Measurements from ENCODE around the gene CRIP1. TPM values are rescaled to one million over a fixed set of nuclear protein-coding genes. Genes with fewer than 3 reads are reported as not detected.
A peak's percentile ranks its signal among the peaks of the same experiment; 100 is the strongest.

Gene CRIP1
- total and polyA plus RNA-seq, 2 experiments from 2014 or later, result 1.8 to 14.7 TPM

DNA sequence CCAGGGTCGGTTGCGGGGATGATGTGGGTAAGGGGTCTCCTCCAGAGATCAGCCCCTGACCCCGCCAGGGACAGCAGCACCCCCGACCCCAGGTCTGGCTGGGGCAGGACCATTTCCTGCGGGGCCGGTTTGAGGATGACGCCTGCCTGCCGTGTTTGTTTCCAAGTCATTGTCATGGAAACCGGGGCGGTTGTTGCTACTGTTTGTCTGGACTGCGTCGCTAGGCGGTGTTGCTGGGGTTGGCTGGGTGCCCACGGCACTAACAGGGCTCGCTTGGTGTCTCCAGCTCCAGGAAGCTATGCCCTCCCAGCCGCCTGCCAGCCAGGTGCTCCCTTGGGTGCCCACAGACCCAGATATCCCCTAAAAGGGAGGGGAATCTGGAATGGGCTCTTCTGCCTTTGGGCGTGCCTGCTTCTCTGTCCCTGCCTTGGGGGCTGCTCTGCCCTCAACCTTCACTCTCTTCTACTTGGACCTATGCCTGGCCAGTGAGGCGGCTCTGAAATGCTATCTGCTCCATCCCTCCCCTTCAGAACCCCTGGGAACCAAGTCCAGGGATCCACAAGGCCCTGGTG is 4.7 kb upstream of the CRIP1 start:
- no peaks in the 10 kb centered on the region for H3K36me3 ChIP-seq (replicated peaks; ENCODE audit: insufficient read depth, low read depth)
- peak overlapping the region; percentile 98 for H3K27ac ChIP-seq
- no peaks in the 10 kb centered on the region for H4K20me1 ChIP-seq (ENCODE audit: insufficient read depth, poor library complexity, severe bottlenecking)
- peaks cover 26% of the 10 kb centered on the region for H3K4me1 ChIP-seq (ENCODE audit: insufficient read depth)
- peak overlapping the region; percentile 87 for H3K4me2 ChIP-seq
- H3K79me2 ChIP-seq, result no peaks in the 10 kb centered on the region
- 9% methylated on average over 17 of the region's 18 CpGs for WGBS (ENCODE audit: low lambda C conversion rate, missing lambda C conversion rate)
- H3K9me2 ChIP-seq (replicated peaks; ENCODE audit: insufficient read depth), result no peaks in the 10 kb centered on the region
- H3K4me3 ChIP-seq, result no peak overlapping the region
- H3K27me3 ChIP-seq, result peaks cover 46% of the 10 kb centered on the region
- TF ChIP-seq EZH2phosphoT487 (IDR thresholded peaks at IDR 0.05; ENCODE audit: low read depth, severe bottlenecking, unreplicated experiment) (no peak), EZH2 (IDR thresholded peaks at IDR 0.05; ENCODE audit: borderline replicate concordance) (no peak)
- TF ChIP-seq, protein P1, sequence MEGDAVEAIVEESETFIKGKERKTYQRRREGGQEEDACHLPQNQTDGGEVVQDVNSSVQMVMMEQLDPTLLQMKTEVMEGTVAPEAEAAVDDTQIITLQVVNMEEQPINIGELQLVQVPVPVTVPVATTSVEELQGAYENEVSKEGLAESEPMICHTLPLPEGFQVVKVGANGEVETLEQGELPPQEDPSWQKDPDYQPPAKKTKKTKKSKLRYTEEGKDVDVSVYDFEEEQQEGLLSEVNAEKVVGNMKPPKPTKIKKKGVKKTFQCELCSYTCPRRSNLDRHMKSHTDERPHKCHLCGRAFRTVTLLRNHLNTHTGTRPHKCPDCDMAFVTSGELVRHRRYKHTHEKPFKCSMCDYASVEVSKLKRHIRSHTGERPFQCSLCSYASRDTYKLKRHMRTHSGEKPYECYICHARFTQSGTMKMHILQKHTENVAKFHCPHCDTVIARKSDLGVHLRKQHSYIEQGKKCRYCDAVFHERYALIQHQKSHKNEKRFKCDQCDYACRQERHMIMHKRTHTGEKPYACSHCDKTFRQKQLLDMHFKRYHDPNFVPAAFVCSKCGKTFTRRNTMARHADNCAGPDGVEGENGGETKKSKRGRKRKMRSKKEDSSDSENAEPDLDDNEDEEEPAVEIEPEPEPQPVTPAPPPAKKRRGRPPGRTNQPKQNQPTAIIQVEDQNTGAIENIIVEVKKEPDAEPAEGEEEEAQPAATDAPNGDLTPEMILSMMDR (IDR thresholded peaks at IDR 0.05; ENCODE audit: poor library complexity), result no peak
- DNase-seq (ENCODE audit: low spot score), result peak; percentile 96
- no peaks in the 10 kb centered on the region for H3K9me3 ChIP-seq (ENCODE audit: low read depth)
- H2AFZ ChIP-seq, result no peak overlapping the region

DNA sequence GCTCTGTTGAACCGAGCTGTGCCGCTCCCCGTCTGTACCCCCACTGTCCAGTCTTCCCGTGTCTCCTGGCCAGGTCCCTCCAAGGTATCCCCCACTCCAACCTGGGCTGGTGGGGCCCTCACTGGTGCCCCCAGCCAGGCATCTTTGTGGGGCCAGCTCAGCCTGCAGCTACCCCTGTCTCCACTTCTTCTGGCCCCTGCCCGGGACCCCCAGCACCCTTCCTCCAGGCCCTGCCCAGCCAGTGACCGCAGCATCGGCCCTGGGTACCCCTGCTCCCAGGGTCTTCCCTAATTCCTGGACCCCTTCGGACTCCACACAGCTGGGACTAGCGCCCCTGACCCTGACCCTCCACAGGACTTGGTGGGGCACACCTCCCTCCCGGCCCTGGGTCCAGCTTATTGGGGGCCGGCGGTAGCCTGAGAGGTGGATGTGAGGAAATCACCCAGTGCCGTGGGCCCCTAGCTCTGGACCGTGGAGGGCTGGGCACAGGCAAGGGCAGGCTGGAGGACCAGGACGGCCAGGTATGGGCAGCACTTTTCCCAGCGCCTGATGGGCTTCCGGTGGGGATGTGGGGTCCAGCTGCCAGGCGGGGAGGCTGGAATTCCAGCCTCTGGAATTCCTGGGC is 4.1 kb upstream of the CRIP1 start:
- no peak for TF ChIP-seq EZH2 (IDR thresholded peaks at IDR 0.05; ENCODE audit: borderline replicate concordance)
- no peak for TF ChIP-seq EZH2phosphoT487 (IDR thresholded peaks at IDR 0.05; ENCODE audit: low read depth, severe bottlenecking, unreplicated experiment)
- TF ChIP-seq, protein P1 (IDR thresholded peaks at IDR 0.05; ENCODE audit: poor library complexity), result no peak
- H3K9me2 ChIP-seq (replicated peaks; ENCODE audit: insufficient read depth), result no peaks in the 10 kb centered on the region
- no peak overlapping the region for H2AFZ ChIP-seq
- H3K36me3 ChIP-seq (replicated peaks; ENCODE audit: insufficient read depth, low read depth), result no peaks in the 10 kb centered on the region
- no peaks in the 10 kb centered on the region for H3K79me2 ChIP-seq
- no peak for DNase-seq (ENCODE audit: low spot score)
- peaks cover 43% of the 10 kb centered on the region for H3K27me3 ChIP-seq
- H3K4me3 ChIP-seq, result no peak overlapping the region
- peak overlapping the region; percentile 87 for H3K4me2 ChIP-seq
- peaks cover 27% of the 10 kb centered on the region for H3K4me1 ChIP-seq (ENCODE audit: insufficient read depth)
- no peaks in the 10 kb centered on the region for H4K20me1 ChIP-seq (ENCODE audit: insufficient read depth, poor library complexity, severe bottlenecking)
- peak overlapping the region; percentile 98 for H3K27ac ChIP-seq
- 87% methylated on average over 18 of the region's 18 CpGs for WGBS (ENCODE audit: low lambda C conversion rate, missing lambda C conversion rate)
- H3K9me3 ChIP-seq (ENCODE audit: low read depth), result no peaks in the 10 kb centered on the region

DNA sequence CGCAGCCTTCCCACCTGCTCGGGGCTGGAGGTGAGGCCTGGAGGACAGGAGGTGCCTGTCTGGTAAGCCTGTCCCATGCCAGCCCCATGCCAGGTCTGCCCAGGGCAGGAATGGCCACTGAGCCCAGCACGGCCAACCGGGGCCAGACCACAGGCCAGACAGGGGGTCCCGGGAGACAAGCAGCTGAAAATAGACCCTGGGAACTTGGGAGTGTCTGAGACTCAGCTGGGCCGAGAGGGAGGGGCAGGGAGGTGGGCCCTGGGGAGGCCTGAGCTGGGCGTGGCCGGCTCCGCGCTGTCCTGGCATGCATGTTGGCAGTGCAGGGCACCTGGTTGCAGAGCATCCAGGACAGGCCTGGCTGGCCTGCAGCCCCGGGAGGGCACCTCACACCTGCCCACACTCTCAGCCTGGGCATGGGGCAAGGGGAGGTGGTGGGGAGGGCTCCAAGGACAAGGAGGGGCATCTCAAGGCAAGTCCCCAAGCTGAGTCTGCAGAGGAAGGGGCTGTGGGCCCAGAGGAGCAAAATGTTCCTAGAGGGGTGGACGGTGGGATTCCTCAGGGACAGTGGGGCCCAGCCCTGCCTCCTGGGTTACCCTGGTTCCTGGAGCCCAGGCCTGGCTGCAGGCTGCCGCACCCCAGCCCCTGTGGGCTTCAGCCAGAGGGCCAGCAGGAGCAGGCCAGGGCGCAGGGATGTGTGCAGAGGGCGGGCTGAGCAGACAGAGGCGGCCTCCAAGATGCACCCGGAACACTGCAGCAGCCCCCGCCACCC is 3.2 kb upstream of the CRIP1 start:
- H3K27ac ChIP-seq, result no peak overlapping the region
- no peak overlapping the region for H3K4me3 ChIP-seq
- WGBS (ENCODE audit: low lambda C conversion rate, missing lambda C conversion rate), result 92% methylated on average over 16 of the region's 18 CpGs
- H3K79me2 ChIP-seq, result no peaks in the 10 kb centered on the region
- H3K4me2 ChIP-seq, result no peak overlapping the region
- H3K9me3 ChIP-seq (ENCODE audit: low read depth), result no peaks in the 10 kb centered on the region
- H3K27me3 ChIP-seq, result peaks cover 36% of the 10 kb centered on the region
- DNase-seq (ENCODE audit: low spot score), result no peak
- peaks cover 27% of the 10 kb centered on the region for H3K4me1 ChIP-seq (ENCODE audit: insufficient read depth)
- no peaks in the 10 kb centered on the region for H3K9me2 ChIP-seq (replicated peaks; ENCODE audit: insufficient read depth)
- no peaks in the 10 kb centered on the region for H4K20me1 ChIP-seq (ENCODE audit: insufficient read depth, poor library complexity, severe bottlenecking)
- no peak overlapping the region for H2AFZ ChIP-seq
- H3K36me3 ChIP-seq (replicated peaks; ENCODE audit: insufficient read depth, low read depth), result no peaks in the 10 kb centered on the region
- TF ChIP-seq EZH2phosphoT487 (IDR thresholded peaks at IDR 0.05; ENCODE audit: low read depth, severe bottlenecking, unreplicated experiment) (no peak), EZH2 (IDR thresholded peaks at IDR 0.05; ENCODE audit: borderline replicate concordance) (no peak)
- TF ChIP-seq, protein P1 (IDR thresholded peaks at IDR 0.05; ENCODE audit: poor library complexity), result no peak
